HG03159 (cell line): ENCODE results near the gene SV2B.

Experiments
- ATAC-seq: cut with Tn5 transposase; IDR thresholded peaks from one replicate; pipeline ENCODE4 v1.9.1; 2021; ENCODE audit warnings: mild to moderate bottlenecking, moderate library complexity; ENCODE audit not compliant: unreplicated experiment

The SV2B gene

GRCh38 chr15:91348752-91349500 is 248.9 kb downstream of the SV2B start:
- ATAC-seq: no peak
